PFSK-1 (cell line): ENCODE data around the gene LZTS2.

ENCODE experiments used
- FOXP2 ChIP-seq: optimal IDR thresholded peaks from 2 replicates; pipeline ENCODE3; 2011; ENCODE audit warnings: borderline replicate concordance, control low read depth, inconsistent platforms; ENCODE audit not compliant: insufficient read depth; ENCODE audit errors: extremely low read length, extremely low read depth
- POLR2AphosphoS5 ChIP-seq: IDR thresholded peaks from 2 replicates; pipeline ENCODE4 v1.6.1; 2012; ENCODE audit warnings: low read depth, mild to moderate bottlenecking, control low read depth, low read length, moderate library complexity
- REST ChIP-seq, 2 experiments: IDR thresholded peaks; 2 replicates each; pipeline versions ENCODE4 v1.6.1 to v1.8.0; 2011 to 2012; ENCODE audit warnings: low read depth in 2 of 2, low read length in 2 of 2, control low read depth in 1 of 2, inconsistent platforms in 1 of 2, mild to moderate bottlenecking in 1 of 2, moderate library complexity in 1 of 2; ENCODE audit not compliant: insufficient read depth in 1 of 2
- SIN3A ChIP-seq: IDR thresholded peaks from 2 replicates; pipeline ENCODE4 v1.6.1; 2012; ENCODE audit warnings: mild to moderate bottlenecking, low read length, moderate library complexity, borderline replicate concordance; ENCODE audit not compliant: insufficient read depth
- TAF1 ChIP-seq: IDR thresholded peaks from 2 replicates; pipeline ENCODE4 v1.6.1; 2012; ENCODE audit warnings: low read length, control low read depth, borderline replicate concordance; ENCODE audit not compliant: insufficient read depth

Gene LZTS2

GRCh38 chr10:100978901-100979195 lies 20.8 kb upstream of the LZTS2 start:
- TF ChIP-seq REST (IDR thresholded peaks at IDR 0.05; ENCODE audit: insufficient read depth in 1 of 2, low read depth in 2 of 2, low read length in 2 of 2) (no peak), TAF1 (no peak), POLR2AphosphoS5 (no peak), SIN3A (no peak), FOXP2 (no peak)

- no peak for TF ChIP-seq TAF1
- no peak for TF ChIP-seq POLR2AphosphoS5
- no peak for TF ChIP-seq FOXP2
- TF ChIP-seq SIN3A = no peak
- no peak for TF ChIP-seq REST (IDR thresholded peaks at IDR 0.05; ENCODE audit: insufficient read depth in 1 of 2, low read depth in 2 of 2, low read length in 2 of 2)
Observed at GRCh38 chr10:100979791-100980272, 19.8 kb upstream of the LZTS2 start.

GRCh38 chr10:100980311-100980710 lies 19.3 kb upstream of the LZTS2 start:
- TF ChIP-seq POLR2AphosphoS5 (no peak), FOXP2 (no peak), TAF1 (no peak), SIN3A (no peak), REST (IDR thresholded peaks at IDR 0.05; ENCODE audit: insufficient read depth in 1 of 2, low read depth in 2 of 2, low read length in 2 of 2) (no peak)

- TF ChIP-seq TAF1 (no peak), FOXP2 (no peak), SIN3A (no peak), REST (IDR thresholded peaks at IDR 0.05; ENCODE audit: insufficient read depth in 1 of 2, low read depth in 2 of 2, low read length in 2 of 2) (no peak), POLR2AphosphoS5 (no peak)
Observed at GRCh38 chr10:100980711-100981110, 18.9 kb upstream of the LZTS2 start.

GRCh38 chr10:100981178-100981772 lies 18.3 kb upstream of the LZTS2 start:
- no peak for TF ChIP-seq TAF1
- TF ChIP-seq REST (IDR thresholded peaks at IDR 0.05; ENCODE audit: insufficient read depth in 1 of 2, low read depth in 2 of 2, low read length in 2 of 2) = no peak
- no peak for TF ChIP-seq FOXP2
- no peak for TF ChIP-seq SIN3A
- TF ChIP-seq POLR2AphosphoS5 = no peak
